OCI-LY7 (cell line): ENCODE data around the gene KIF5A. TPM values are rescaled to one million over a fixed set of nuclear protein-coding genes. Genes with fewer than 3 reads are reported as not detected.
A peak's percentile ranks its signal among the peaks of the same experiment; 100 is the strongest.

Experiments
- BruUV-seq: library from RNA; stranded (reverse); fragments of 400-500 nt; replicated peaks from 2 replicates; lab custom pipeline; 2021; lab: Mats Ljungman, UMichigan
- CTCF ChIA-PET: fragments of 300-600 bp; sonication (Branson Sonifier 250); formaldehyde crosslinking; loops from one replicate; lab custom pipeline; 2022; ENCODE audit warnings: antibody characterized with exemption; ENCODE audit not compliant: unreplicated experiment; lab: Charles Lee
- POLR2A ChIA-PET: fragments of 300-600 bp; sonication (Branson Sonifier 250); formaldehyde crosslinking; loops from one replicate; lab custom pipeline; 2022; ENCODE audit warnings: antibody characterized with exemption; lab: Charles Lee
- DNase-seq: peaks from one replicate; pipeline ENCODE4 v3.0.0-alpha.2; 2015; ENCODE audit warnings: low spot score
- H2AFZ ChIP-seq: fragments of 200-600 bp; sonication (generic), shearing (Covaris generic); 2 replicates; pipeline ENCODE4 v1.6.1; 2014; ENCODE audit warnings: mild to moderate bottlenecking, antibody characterized with exemption, low read length, moderate library complexity
- H3K27ac ChIP-seq: fragments of 200-600 bp; sonication (generic); 2 replicates; pipeline ENCODE4 v1.5.1; 2014; ENCODE audit warnings: mixed run types, low read depth, mild to moderate bottlenecking, moderate library complexity, low read length, inconsistent platforms; ENCODE audit not compliant: poor library complexity, severe bottlenecking
- H3K36me3 ChIP-seq: fragments of 200-600 bp; sonication (generic); 2 replicates; pipeline ENCODE4 v1.6.1; 2014; ENCODE audit warnings: mild to moderate bottlenecking, antibody characterized with exemption, low read length, moderate library complexity, mixed read lengths; ENCODE audit not compliant: insufficient read depth
- H3K4me1 ChIP-seq: fragments of 200-600 bp; sonication (generic); 2 replicates; pipeline ENCODE4 v1.5.1; 2014; ENCODE audit warnings: mild to moderate bottlenecking, low read length; ENCODE audit not compliant: insufficient read depth, poor library complexity, severe bottlenecking
- H3K4me2 ChIP-seq: fragments of 200-600 bp; sonication (generic); 2 replicates; pipeline ENCODE4 v1.6.1; 2014; ENCODE audit warnings: mild to moderate bottlenecking, low read length
- H3K4me3 ChIP-seq: fragments of 200-600 bp; sonication (generic); 2 replicates; pipeline ENCODE4 v1.5.1; 2014; ENCODE audit warnings: mild to moderate bottlenecking, low read depth, low read length; ENCODE audit not compliant: poor library complexity, severe bottlenecking
- H3K79me2 ChIP-seq: fragments of 200-600 bp; sonication (generic); 2 replicates; pipeline ENCODE4 v1.6.1; 2016; ENCODE audit warnings: low read depth, mild to moderate bottlenecking, low read length, moderate library complexity, mixed read lengths; ENCODE audit not compliant: insufficient read depth
- H3K9me2 ChIP-seq: fragments of 200-600 bp; sonication (generic); 2 replicates; pipeline ENCODE4 v1.6.1; 2016; ENCODE audit warnings: mild to moderate bottlenecking, low read length, mixed read lengths; ENCODE audit not compliant: insufficient read depth
- H3K9me3 ChIP-seq: fragments of 200-600 bp; sonication (generic); 2 replicates; pipeline ENCODE4 v1.6.1; 2014; ENCODE audit warnings: mild to moderate bottlenecking, mixed run types, low read length, mixed read lengths
- H4K20me1 ChIP-seq: fragments of 200-600 bp; sonication (generic); 2 replicates; pipeline ENCODE4 v1.6.1; 2014; ENCODE audit warnings: mild to moderate bottlenecking, antibody characterized with exemption, low read length, moderate library complexity, mixed read lengths; ENCODE audit not compliant: insufficient read depth
- CTCF ChIP-seq: fragments of 200-600 bp; sonication (generic); conservative IDR thresholded peaks from 2 replicates; pipeline ENCODE4 v1.5.1; 2014; ENCODE audit warnings: mild to moderate bottlenecking, antibody characterized with exemption, low read length, moderate library complexity, mixed read lengths
- EZH2phosphoT487 ChIP-seq: fragments of 200-600 bp; sonication (generic); IDR thresholded peaks from 2 replicates; pipeline ENCODE4 v1.6.1; 2018; ENCODE audit warnings: low read depth, borderline replicate concordance, mild to moderate bottlenecking, mixed run types, antibody characterized with exemption, low read length, moderate library complexity, mixed read lengths
- intact Hi-C: fragments of 100-400 bp; cut with micrococcal nuclease; formaldehyde crosslinking; loops from one replicate; pipeline ENCODE4 v1.10.0; 2022; ENCODE audit not compliant: unreplicated experiment
- total RNA-seq, 2 experiments: library from RNA; depleted of rRNA in 1 of 2; stranded (reverse); fragments of >200 nt in 1 of 2; shearing (Covaris generic) in 1 of 2; gene quantifications; 2 replicates each; pipeline ENCODE4 v1.2.3, GENCODE V29; 2014 to 2022

KIF5A gene
- total RNA-seq, 2 experiments from 2014 or later: 0.09 to 1.6 TPM

DNA sequence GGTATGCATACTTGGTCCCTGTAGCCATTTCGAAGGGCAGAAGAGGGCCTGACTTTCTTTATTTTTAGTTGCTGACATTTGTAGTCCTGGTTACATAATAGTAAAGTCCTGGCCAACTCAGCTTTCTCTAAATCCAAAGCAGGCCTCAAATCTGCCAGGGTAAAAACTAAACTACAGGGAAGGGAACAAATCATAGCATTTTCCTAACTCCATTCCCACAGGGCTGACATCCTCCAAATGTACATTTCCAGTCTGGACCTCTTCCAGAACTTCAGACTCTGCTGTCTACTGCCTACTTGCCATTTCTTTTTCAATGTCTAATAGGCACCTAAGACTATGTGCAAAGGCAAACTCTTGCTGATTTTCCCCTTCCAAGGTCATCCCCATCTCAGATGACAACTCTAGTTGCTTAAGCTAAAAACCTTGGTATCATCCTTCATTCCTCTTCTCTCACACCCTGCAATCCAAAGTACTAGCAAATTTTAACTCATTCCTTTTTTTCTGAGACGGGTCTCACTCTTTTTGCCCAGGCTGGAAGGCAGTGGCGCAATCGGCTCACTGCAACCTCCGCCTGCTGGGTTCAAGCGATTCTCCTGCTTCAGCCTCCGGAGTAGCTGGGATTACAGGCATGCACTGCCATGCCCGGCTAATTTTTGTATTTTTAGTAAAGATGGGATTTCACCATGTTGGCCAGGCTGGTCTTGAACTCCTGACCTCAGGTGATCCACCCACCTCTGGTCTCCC lies 31.5 kb upstream of the KIF5A start:
- Histone ChIP-seq H2AFZ (no peak overlapping the region), H3K27ac (no peak overlapping the region), H3K9me2 (no peaks in the 10 kb centered on the region), H3K36me3 (peaks cover 66% of the 10 kb centered on the region), H3K4me3 (peak overlapping the region; percentile 84), H3K4me1 (peaks cover 32% of the 10 kb centered on the region), H3K9me3 (no peaks in the 10 kb centered on the region), H4K20me1 (peaks cover 10% of the 10 kb centered on the region), H3K4me2 (peak overlapping the region; percentile 93), H3K79me2 (peaks cover 26% of the 10 kb centered on the region)
- TF ChIP-seq CTCF: no peak
- no peak for TF ChIP-seq EZH2phosphoT487
- no peak for DNase-seq
- intact Hi-C loops: no loop called here
- CTCF ChIA-PET: interaction anchor here (1.1 kb wide), 1 partner anchor 59 kb away, joined by 3 read pairs; no protein-coding TSS in a partner anchor
- BruUV-seq: no TSS peak
- POLR2A ChIA-PET: interaction anchor here (0.6 to 0.8 kb wide), 2 partner anchors 16 to 55 kb away, joined by 3 read pairs; no protein-coding TSS in a partner anchor

DNA sequence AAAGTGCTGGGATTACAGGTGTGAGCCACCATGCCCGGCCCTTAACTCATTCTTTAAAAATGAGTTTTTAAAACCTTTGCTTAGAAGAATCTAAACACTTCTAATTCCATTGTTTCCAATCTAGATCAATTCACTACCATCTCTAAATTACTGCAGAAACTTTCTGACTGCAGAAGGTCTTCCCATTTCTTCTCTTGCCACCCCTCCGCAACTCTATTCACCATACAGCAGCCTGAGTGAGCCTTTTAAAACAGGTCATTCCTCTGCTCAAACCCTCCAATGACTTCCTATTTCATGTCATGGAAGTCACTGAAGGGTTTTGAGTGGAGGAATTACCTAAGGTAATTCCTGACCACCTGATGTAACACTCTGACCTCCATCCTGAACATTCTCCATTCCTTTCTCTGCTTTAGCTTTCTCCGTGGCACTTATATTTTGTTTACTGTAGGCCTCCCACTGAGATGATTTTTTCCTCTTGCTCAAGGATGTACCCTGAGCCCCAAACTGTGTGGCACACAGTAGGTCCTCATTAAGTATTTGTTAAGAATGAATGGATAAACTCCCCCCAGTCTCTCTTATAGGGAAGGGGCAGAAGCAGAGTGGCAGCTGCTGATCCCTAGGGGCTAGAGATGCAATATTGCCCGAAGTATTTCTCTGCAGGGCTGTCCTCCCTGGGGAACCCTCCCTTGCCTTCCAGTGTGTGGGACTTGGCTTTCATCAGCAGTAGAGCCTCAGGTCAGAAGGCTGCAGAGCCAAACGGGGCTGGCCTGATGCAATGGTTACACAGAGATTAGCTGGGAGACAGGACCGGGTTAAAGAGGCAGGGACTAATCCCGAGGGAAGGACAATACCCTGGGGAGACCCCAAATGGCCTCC lies 30.7 kb upstream of the KIF5A start:
- no peaks in the 10 kb centered on the region for H3K9me2 ChIP-seq
- intact Hi-C loops: no loop called here
- H3K27ac ChIP-seq: peak overlapping the region; percentile 78
- CTCF ChIA-PET: no interaction called here
- BruUV-seq: no TSS peak
- POLR2A ChIA-PET: interaction anchor here (0.6 to 0.9 kb wide), 2 partner anchors 33 to 54 kb away, joined by 3 read pairs; no protein-coding TSS in a partner anchor
- peak; percentile 67 for DNase-seq
- H3K4me2 ChIP-seq: peak overlapping the region; percentile 93
- H3K9me3 ChIP-seq: no peaks in the 10 kb centered on the region
- peaks cover 17% of the 10 kb centered on the region for H4K20me1 ChIP-seq
- peaks cover 61% of the 10 kb centered on the region for H3K36me3 ChIP-seq
- H3K4me1 ChIP-seq: peaks cover 38% of the 10 kb centered on the region
- peaks cover 34% of the 10 kb centered on the region for H3K79me2 ChIP-seq
- peak overlapping the region; percentile 84 for H3K4me3 ChIP-seq
- H2AFZ ChIP-seq: no peak overlapping the region
- TF ChIP-seq EZH2phosphoT487 (no peak), CTCF (no peak)
